ENCODE results near the gene ASB2.
A peak's percentile ranks its signal among the peaks of the same experiment; 100 is the strongest.

Gene ASB2

GRCh38 chr14:94000267-94000666 is 23.9 kb upstream of the ASB2 start:
- DNase-seq: no peak

GRCh38 chr14:93999573-93999972 is 23.2 kb upstream of the ASB2 start:
- DNase-seq: no peak

- DNase-seq: no peak
Observed at GRCh38 chr14:93998871-93999403, 22.6 kb upstream of the ASB2 start.

GRCh38 chr14:93997916-93998870 is 21.8 kb upstream of the ASB2 start:
- no peak for DNase-seq

- DNase-seq: no peak
Observed at GRCh38 chr14:93997082-93997481, 20.7 kb upstream of the ASB2 start, which contains the start of gene CCDC197. Gene CCDC197, plus strand, starts transcription at chr14:93997301. Its CDS starts 831 bp downstream, at chr14:93998132.

GRCh38 chr14:93996130-93996695 is 19.8 kb upstream of the ASB2 start:
- DNase-seq: no peak

- DNase-seq: peak; percentile 50
Observed at GRCh38 chr14:93994919-93995682, 18.7 kb upstream of the ASB2 start.

- DNase-seq: no peak
Observed at GRCh38 chr14:93993382-93993781, 17.0 kb upstream of the ASB2 start.

GRCh38 chr14:93991649-93992048 is 15.3 kb upstream of the ASB2 start:
- no peak for DNase-seq

GRCh38 chr14:93991212-93991611 is 14.8 kb upstream of the ASB2 start:
- DNase-seq: no peak

- no peak for DNase-seq
Observed at GRCh38 chr14:93989939-93990338, 13.6 kb upstream of the ASB2 start.

- DNase-seq: no peak
Observed at GRCh38 chr14:93987815-93988476, 11.6 kb upstream of the ASB2 start.

- DNase-seq: no peak
Observed at GRCh38 chr14:93987376-93987775, 11.0 kb upstream of the ASB2 start.

GRCh38 chr14:93986955-93987354 is 10.6 kb upstream of the ASB2 start:
- no peak for DNase-seq

GRCh38 chr14:93984987-93985410 is 8.6 kb upstream of the ASB2 start:
- DNase-seq: peak; percentile 36

GRCh38 chr14:93984070-93984469 is 7.7 kb upstream of the ASB2 start:
- DNase-seq: no peak

GRCh38 chr14:93982230-93983007 is 6.0 kb upstream of the ASB2 start:
- no peak for DNase-seq

- DNase-seq: no peak
Observed at GRCh38 chr14:93981316-93982229, 5.2 kb upstream of the ASB2 start.

GRCh38 chr14:93980456-93981201 is 4.3 kb upstream of the ASB2 start:
- no peak for DNase-seq

- DNase-seq: no peak
Observed at GRCh38 chr14:93978735-93979134, 2.4 kb upstream of the ASB2 start.
